ENCODE results near the gene KCNQ4. TPM values are rescaled to one million over a fixed set of nuclear protein-coding genes. Genes with fewer than 3 reads are reported as not detected.

The KCNQ4 gene
- total RNA-seq, 1 experiment from 2014 or later, result 1.4 TPM

GRCh38 chr1:40773748-40774265 lies 9.8 kb upstream of the KCNQ4 start:
- H3K27ac ChIP-seq (ENCODE audit: insufficient read length, low read depth, low read length), result peak overlapping the region; percentile 6
- no peaks in the 10 kb centered on the region for H3K9me3 ChIP-seq (ENCODE audit: control insufficient read depth, low read depth, low read length)
- H3K4me1 ChIP-seq (ENCODE audit: insufficient read depth, low read length), result peaks cover 4% of the 10 kb centered on the region
- Mint-ChIP-seq H3K27me3 (ENCODE audit: low read depth) (no peaks in the 10 kb centered on the region; the same call in none of the 2 replicates), H3K36me3 (ENCODE audit: insufficient read depth in 1 of 3, low read depth in 3 of 3) (peaks cover 25 to 59% (median 55%) of the 10 kb centered on the region in 3 experiments), H3K4me1 (peaks cover 20 to 32% of the 10 kb centered on the region in 2 experiments), H3K9me3 (peaks cover 20% of the 10 kb centered on the region in 2 experiments), H3K4me3 (peak overlapping the region in 1 of 2 experiments; percentile 50; a peak in 2 of 5 replicates), H3K27ac (peak overlapping the region; percentile 78 to 84 (median 83))
- H3K23ac ChIP-seq (ENCODE audit: insufficient read length, low read depth, low read length), result no peak overlapping the region
- no peak overlapping the region for H2BK20ac ChIP-seq (ENCODE audit: low read depth, low read length, poor library complexity, severe bottlenecking)
- no peak overlapping the region for H2AFZ ChIP-seq (ENCODE audit: low read length)
- H3K18ac ChIP-seq (ENCODE audit: insufficient read length, low read depth, low read length), result no peak overlapping the region
- H2BK15ac ChIP-seq (ENCODE audit: low read depth, low read length), result no peak overlapping the region
- no peak overlapping the region for H2AK5ac ChIP-seq (ENCODE audit: insufficient read length, low read length)
- H2BK5ac ChIP-seq (ENCODE audit: insufficient read length, low read length), result no peak overlapping the region
- no peaks in the 10 kb centered on the region for H3K79me2 ChIP-seq (ENCODE audit: insufficient read depth, low read length)
- H3K14ac ChIP-seq (ENCODE audit: insufficient read depth, low read length), result no peak overlapping the region
- no peak overlapping the region for H3T11ph ChIP-seq (ENCODE audit: low read length)
- no peak overlapping the region for H3K4ac ChIP-seq (ENCODE audit: low read depth, low read length)
- no peak overlapping the region for H4K5ac ChIP-seq (ENCODE audit: insufficient read length, low read depth, low read length)
- no peaks in the 10 kb centered on the region for H3K27me3 ChIP-seq (ENCODE audit: insufficient read depth, low read length)
- no peaks in the 10 kb centered on the region for H4K20me1 ChIP-seq (ENCODE audit: control insufficient read depth, insufficient read depth, insufficient read length)
- no peaks in the 10 kb centered on the region for H3K23me2 ChIP-seq (ENCODE audit: insufficient read length, low read depth, low read length, poor library complexity, severe bottlenecking)
- H3K4me2 ChIP-seq (ENCODE audit: insufficient read depth, insufficient read length, low read length), result no peak overlapping the region
- H3K9ac ChIP-seq (ENCODE audit: extremely low read depth, insufficient read length, low read length), result no peak overlapping the region
- H2BK120ac ChIP-seq (ENCODE audit: low read depth, low read length, poor library complexity, severe bottlenecking), result no peak overlapping the region
- H3K56ac ChIP-seq (ENCODE audit: insufficient read length, low read depth, low read length), result no peak overlapping the region
- no peaks in the 10 kb centered on the region for H3K79me1 ChIP-seq (ENCODE audit: insufficient read depth, low read depth, low read length, poor library complexity, severe bottlenecking)
- WGBS (ENCODE audit: extremely low coverage, insufficient read length, low lambda C conversion rate), result no CpG with 5 or more reads among the region's 6 CpGs
- no peak overlapping the region for H4K91ac ChIP-seq (ENCODE audit: insufficient read length, low read depth, low read length)
- H4K8ac ChIP-seq (replicated peaks; ENCODE audit: insufficient read length, low read depth, low read length), result no peak overlapping the region
- no peak for DNase-seq
- H2BK12ac ChIP-seq (ENCODE audit: insufficient read length, low read depth, low read length), result no peak overlapping the region
- no peak for TF ChIP-seq CTCF (conservative IDR thresholded peaks at IDR 0.05)
